Neural progenitor cell (in vitro differentiated cells): ENCODE measurements around the gene TPD52L1. TPM values are rescaled to one million over a fixed set of nuclear protein-coding genes. Genes with fewer than 3 reads are reported as not detected.

Source experiments
- DNase-seq: peaks from one replicate; pipeline ENCODE4 v3.0.0-alpha.2; 2016; ENCODE audit warnings: low spot score
- H2AFZ ChIP-seq: fragments of 200-600 bp; sonication (generic); replicated peaks from 2 replicates; pipeline ENCODE4 v1.6.1; 2016; ENCODE audit warnings: antibody characterized with exemption
- H3F3A ChIP-seq: fragments of 200-600 bp; sonication (generic); 2 replicates; pipeline ENCODE4 v1.6.1; 2016; ENCODE audit warnings: antibody characterized with exemption, low read depth
- H3K27ac ChIP-seq: fragments of 200-600 bp; sonication (generic); 2 replicates; pipeline ENCODE4 v1.5.1; 2016; ENCODE audit warnings: mild to moderate bottlenecking
- H3K27me3 ChIP-seq: fragments of 200-600 bp; sonication (generic); 2 replicates; pipeline ENCODE4 v1.6.1; 2016; ENCODE audit warnings: mild to moderate bottlenecking, moderate library complexity
- H3K36me3 ChIP-seq: fragments of 200-600 bp; sonication (generic); 2 replicates; pipeline ENCODE4 v1.5.1; 2016
- H3K4me1 ChIP-seq: fragments of 200-600 bp; sonication (generic); 2 replicates; pipeline ENCODE4 v1.6.1; 2016; ENCODE audit warnings: mixed run types
- H3K4me2 ChIP-seq: fragments of 200-600 bp; sonication (generic); 2 replicates; pipeline ENCODE4 v1.6.1; 2016
- H3K4me3 ChIP-seq: fragments of 200-600 bp; sonication (generic); 2 replicates; pipeline ENCODE4 v1.5.1; 2016
- H3K79me2 ChIP-seq: fragments of 200-600 bp; sonication (generic); 2 replicates; pipeline ENCODE4 v1.6.1; 2016; ENCODE audit warnings: low read depth
- H3K9ac ChIP-seq: fragments of 200-600 bp; sonication (generic); 2 replicates; pipeline ENCODE4 v1.6.1; 2016
- H3K9me3 ChIP-seq: fragments of 200-600 bp; sonication (generic); 2 replicates; pipeline ENCODE4 v1.5.1; 2016; ENCODE audit warnings: low read depth
- H4K20me1 ChIP-seq: fragments of 200-600 bp; sonication (generic); 2 replicates; pipeline ENCODE4 v1.6.1; 2016; ENCODE audit warnings: low read depth
- H3K27ac Mint-ChIP-seq: 3 replicates; pipeline ENCODE4 v1.8.0; 2021; ENCODE audit warnings: mixed read lengths
- H3K27me3 Mint-ChIP-seq: 2 replicates; pipeline ENCODE4 v1.8.0; 2022; ENCODE audit warnings: low read depth, mild to moderate bottlenecking, inconsistent platforms, moderate library complexity, mixed read lengths; ENCODE audit not compliant: insufficient read depth
- H3K36me3 Mint-ChIP-seq: 3 replicates; pipeline ENCODE4 v1.8.0; 2021; ENCODE audit warnings: mixed read lengths
- H3K4me1 Mint-ChIP-seq: 3 replicates; pipeline ENCODE4 v1.8.0; 2021; ENCODE audit warnings: mixed read lengths
- H3K4me3 Mint-ChIP-seq: 3 replicates; pipeline ENCODE4 v1.8.0; 2021; ENCODE audit warnings: mild to moderate bottlenecking, moderate library complexity, mixed read lengths
- H3K9me3 Mint-ChIP-seq: 3 replicates; pipeline ENCODE4 v1.8.0; 2020; ENCODE audit warnings: mixed read lengths
- EZH2 ChIP-seq: fragments of 200-600 bp; sonication (generic); IDR thresholded peaks from 2 replicates; pipeline ENCODE4 v1.6.1; 2017; ENCODE audit warnings: antibody characterized with exemption, mild to moderate bottlenecking, moderate library complexity
- EZH2phosphoT487 ChIP-seq: fragments of 200-600 bp; sonication (generic); IDR thresholded peaks from 2 replicates; pipeline ENCODE4 v1.6.1; 2017; ENCODE audit warnings: antibody characterized with exemption
- total RNA-seq: library from RNA; depleted of rRNA; stranded (reverse); fragments of >200 nt; gene quantifications from 2 replicates; pipeline ENCODE4 v1.2.3, GENCODE V29; 2015; ENCODE audit warnings: low replicate concordance
- TF ChIP-seq, protein P1 (sequence below): fragments of 200-600 bp; sonication (generic); IDR thresholded peaks from 2 replicates; pipeline ENCODE4 v1.5.1; 2017; ENCODE audit warnings: antibody characterized with exemption, mild to moderate bottlenecking

Gene TPD52L1
- total RNA-seq, 1 donor from 2014 or later, result 9.5 TPM

DNA sequence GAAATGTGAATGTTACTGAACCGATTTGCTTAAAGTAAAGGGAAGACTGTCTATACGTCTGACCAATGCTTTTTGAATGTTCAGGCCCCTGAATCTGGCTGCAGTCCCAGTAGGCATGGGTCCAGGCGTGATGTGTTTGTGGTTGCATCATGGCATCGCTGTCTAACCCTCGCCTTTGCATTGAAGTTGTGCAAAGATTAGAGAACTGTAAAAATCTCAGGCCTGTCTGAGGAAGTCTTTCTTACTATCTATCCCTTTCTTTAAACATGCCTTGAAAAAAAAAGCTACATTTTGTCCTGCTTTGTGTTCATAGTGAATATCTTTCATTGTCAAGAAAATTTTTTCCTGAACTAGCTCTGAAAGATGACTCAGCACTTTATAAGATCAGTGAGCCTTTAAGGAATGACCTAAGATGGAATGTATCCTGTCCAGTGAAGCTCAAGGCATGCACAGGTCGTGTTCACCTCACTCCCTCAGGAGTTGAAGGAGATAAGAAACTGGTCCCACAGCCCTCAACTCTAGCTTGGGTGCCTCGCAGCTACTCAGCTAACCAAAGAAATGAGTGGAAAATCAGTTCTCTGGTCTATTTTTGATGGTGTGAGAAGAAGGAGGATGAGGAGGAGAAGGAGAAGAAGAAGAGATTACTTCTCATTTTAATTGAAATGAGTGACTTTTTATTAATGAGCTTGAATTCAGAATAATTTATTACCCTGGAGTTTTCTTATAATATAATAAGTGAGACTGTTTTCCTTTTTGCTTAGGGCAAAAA lies 48.6 kb downstream of the TPD52L1 start:
- TF ChIP-seq, protein P1, sequence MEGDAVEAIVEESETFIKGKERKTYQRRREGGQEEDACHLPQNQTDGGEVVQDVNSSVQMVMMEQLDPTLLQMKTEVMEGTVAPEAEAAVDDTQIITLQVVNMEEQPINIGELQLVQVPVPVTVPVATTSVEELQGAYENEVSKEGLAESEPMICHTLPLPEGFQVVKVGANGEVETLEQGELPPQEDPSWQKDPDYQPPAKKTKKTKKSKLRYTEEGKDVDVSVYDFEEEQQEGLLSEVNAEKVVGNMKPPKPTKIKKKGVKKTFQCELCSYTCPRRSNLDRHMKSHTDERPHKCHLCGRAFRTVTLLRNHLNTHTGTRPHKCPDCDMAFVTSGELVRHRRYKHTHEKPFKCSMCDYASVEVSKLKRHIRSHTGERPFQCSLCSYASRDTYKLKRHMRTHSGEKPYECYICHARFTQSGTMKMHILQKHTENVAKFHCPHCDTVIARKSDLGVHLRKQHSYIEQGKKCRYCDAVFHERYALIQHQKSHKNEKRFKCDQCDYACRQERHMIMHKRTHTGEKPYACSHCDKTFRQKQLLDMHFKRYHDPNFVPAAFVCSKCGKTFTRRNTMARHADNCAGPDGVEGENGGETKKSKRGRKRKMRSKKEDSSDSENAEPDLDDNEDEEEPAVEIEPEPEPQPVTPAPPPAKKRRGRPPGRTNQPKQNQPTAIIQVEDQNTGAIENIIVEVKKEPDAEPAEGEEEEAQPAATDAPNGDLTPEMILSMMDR, result no peak
- no peak for TF ChIP-seq EZH2phosphoT487
- TF ChIP-seq EZH2, result no peak
- Histone ChIP-seq H2AFZ (no peak overlapping the region), H3K9ac (no peak overlapping the region), H3K9me3 (no peaks in the 10 kb centered on the region), H3K27me3 (no peaks in the 10 kb centered on the region), H3K27ac (no peak overlapping the region), H3K36me3 (no peaks in the 10 kb centered on the region), H3F3A (no peaks in the 10 kb centered on the region), H3K79me2 (no peaks in the 10 kb centered on the region), H3K4me3 (no peak overlapping the region), H3K4me1 (peaks cover 7% of the 10 kb centered on the region), H3K4me2 (no peak overlapping the region), H4K20me1 (no peaks in the 10 kb centered on the region)
- Mint-ChIP-seq H3K4me3 (no peak overlapping the region), H3K4me1 (peaks cover 25% of the 10 kb centered on the region), H3K9me3 (no peaks in the 10 kb centered on the region), H3K27me3 (no peaks in the 10 kb centered on the region), H3K27ac (no peak overlapping the region), H3K36me3 (no peaks in the 10 kb centered on the region)
- no peak for DNase-seq

DNA sequence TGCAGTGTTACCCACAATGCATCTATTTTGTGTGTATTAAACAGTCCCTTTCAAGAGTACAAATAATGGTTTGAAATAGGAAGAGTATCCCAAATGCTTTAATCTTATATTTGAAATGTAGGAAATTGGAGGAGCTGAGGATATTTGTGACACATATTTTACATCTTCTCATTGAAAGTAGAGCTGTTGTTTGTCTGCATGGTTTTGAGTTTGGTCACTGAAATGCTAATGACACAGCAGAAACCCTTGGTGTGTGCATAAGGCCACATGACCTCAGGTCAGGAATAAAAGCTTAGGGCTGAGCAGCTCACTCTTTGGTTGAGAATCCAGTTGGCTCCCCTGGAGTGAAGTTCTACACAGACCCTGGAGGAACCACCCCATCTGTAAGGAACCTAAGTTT lies 49.8 kb downstream of the TPD52L1 start:
- Histone ChIP-seq H3F3A (no peaks in the 10 kb centered on the region), H3K27me3 (no peaks in the 10 kb centered on the region), H3K79me2 (no peaks in the 10 kb centered on the region), H3K27ac (no peak overlapping the region), H3K4me1 (peaks cover 7% of the 10 kb centered on the region), H2AFZ (no peak overlapping the region), H4K20me1 (no peaks in the 10 kb centered on the region), H3K9me3 (no peaks in the 10 kb centered on the region), H3K4me2 (no peak overlapping the region), H3K4me3 (no peak overlapping the region), H3K36me3 (no peaks in the 10 kb centered on the region), H3K9ac (no peak overlapping the region)
- no peak for TF ChIP-seq EZH2phosphoT487
- TF ChIP-seq, protein P1, result no peak
- TF ChIP-seq EZH2, result no peak
- Mint-ChIP-seq H3K4me1 (peaks cover 18% of the 10 kb centered on the region), H3K27ac (no peak overlapping the region), H3K9me3 (no peaks in the 10 kb centered on the region), H3K27me3 (no peaks in the 10 kb centered on the region), H3K36me3 (no peaks in the 10 kb centered on the region), H3K4me3 (no peak overlapping the region)
- no peak for DNase-seq

DNA sequence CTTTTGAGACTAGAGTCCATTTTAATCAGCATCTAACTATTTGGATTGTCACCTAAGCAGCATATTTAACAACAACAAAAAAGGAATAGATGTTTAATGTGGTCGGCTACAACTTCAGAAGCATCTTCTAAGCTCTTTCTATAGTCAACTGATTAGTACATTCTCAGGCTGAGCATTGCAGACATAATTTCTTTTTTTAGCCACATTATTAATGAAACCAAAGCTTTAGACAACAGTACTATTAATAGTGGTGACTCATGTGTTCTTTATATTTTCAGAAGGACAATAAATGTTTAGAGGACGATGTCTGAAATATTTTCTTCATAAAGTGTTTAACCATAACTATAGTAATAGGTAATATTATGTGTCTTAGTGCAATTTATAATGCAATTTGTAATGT lies 52.4 kb downstream of the TPD52L1 start:
- Histone ChIP-seq H3K4me1 (peaks cover 7% of the 10 kb centered on the region), H3F3A (no peaks in the 10 kb centered on the region), H4K20me1 (no peaks in the 10 kb centered on the region), H3K4me2 (no peak overlapping the region), H2AFZ (no peak overlapping the region), H3K9ac (no peak overlapping the region), H3K27ac (no peak overlapping the region), H3K79me2 (no peaks in the 10 kb centered on the region), H3K9me3 (no peaks in the 10 kb centered on the region), H3K36me3 (no peaks in the 10 kb centered on the region), H3K4me3 (no peak overlapping the region), H3K27me3 (no peaks in the 10 kb centered on the region)
- Mint-ChIP-seq H3K9me3 (no peaks in the 10 kb centered on the region), H3K36me3 (no peaks in the 10 kb centered on the region), H3K27ac (no peak overlapping the region), H3K27me3 (no peaks in the 10 kb centered on the region), H3K4me3 (no peak overlapping the region), H3K4me1 (peaks cover 18% of the 10 kb centered on the region)
- no peak for TF ChIP-seq EZH2
- TF ChIP-seq, protein P1, result no peak
- no peak for TF ChIP-seq EZH2phosphoT487
- no peak for DNase-seq
